LNCaP clone FGC (cell line): Measurements from ENCODE around the gene HMOX1.
"Not testable (repeated sequence)": the region's sequence is repeated elsewhere in the genome, so short reads cannot be mapped to it uniquely, and the experiment has no call there.

Experiments used
- DNase-seq: peaks from one replicate; pipeline ENCODE4 v3.0.0-alpha.2; 2011; ENCODE audit warnings: low read depth
- H3K4me3 ChIP-seq: 2 replicates; pipeline ENCODE4 v1.5.1; 2011; ENCODE audit warnings: mild to moderate bottlenecking, low read depth, low read length, control low read depth
- TF ChIP-seq, protein P1 (sequence below): IDR thresholded peaks from 2 replicates; pipeline ENCODE4 v1.5.1; 2012; ENCODE audit warnings: mild to moderate bottlenecking; ENCODE audit not compliant: control insufficient read depth, insufficient read depth; ENCODE audit errors: extremely low read depth

The HMOX1 gene

DNA sequence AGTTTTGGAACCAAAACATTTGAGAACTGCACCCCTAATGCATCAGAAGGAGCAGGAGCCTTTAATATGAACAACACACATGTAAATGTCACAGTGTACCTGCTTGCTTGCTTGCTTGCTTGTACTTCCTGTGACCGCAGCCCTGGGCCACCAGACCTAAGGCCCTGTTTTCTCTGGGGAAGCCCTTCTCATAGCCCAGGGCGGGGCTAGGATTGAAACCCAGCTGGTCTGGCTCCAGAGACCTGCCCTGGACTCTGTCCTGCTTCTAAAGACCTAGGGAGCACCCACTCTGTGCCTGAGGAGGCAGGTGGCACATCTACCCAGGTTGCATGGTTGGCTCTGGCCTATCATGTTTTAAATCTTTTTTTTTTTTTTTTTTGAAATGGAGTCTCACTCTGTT is 11.5 kb downstream of the HMOX1 start:
- DNase-seq: no peak
- no peak overlapping the region for H3K4me3 ChIP-seq
- TF ChIP-seq, protein P1, sequence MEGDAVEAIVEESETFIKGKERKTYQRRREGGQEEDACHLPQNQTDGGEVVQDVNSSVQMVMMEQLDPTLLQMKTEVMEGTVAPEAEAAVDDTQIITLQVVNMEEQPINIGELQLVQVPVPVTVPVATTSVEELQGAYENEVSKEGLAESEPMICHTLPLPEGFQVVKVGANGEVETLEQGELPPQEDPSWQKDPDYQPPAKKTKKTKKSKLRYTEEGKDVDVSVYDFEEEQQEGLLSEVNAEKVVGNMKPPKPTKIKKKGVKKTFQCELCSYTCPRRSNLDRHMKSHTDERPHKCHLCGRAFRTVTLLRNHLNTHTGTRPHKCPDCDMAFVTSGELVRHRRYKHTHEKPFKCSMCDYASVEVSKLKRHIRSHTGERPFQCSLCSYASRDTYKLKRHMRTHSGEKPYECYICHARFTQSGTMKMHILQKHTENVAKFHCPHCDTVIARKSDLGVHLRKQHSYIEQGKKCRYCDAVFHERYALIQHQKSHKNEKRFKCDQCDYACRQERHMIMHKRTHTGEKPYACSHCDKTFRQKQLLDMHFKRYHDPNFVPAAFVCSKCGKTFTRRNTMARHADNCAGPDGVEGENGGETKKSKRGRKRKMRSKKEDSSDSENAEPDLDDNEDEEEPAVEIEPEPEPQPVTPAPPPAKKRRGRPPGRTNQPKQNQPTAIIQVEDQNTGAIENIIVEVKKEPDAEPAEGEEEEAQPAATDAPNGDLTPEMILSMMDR: no peak

DNA sequence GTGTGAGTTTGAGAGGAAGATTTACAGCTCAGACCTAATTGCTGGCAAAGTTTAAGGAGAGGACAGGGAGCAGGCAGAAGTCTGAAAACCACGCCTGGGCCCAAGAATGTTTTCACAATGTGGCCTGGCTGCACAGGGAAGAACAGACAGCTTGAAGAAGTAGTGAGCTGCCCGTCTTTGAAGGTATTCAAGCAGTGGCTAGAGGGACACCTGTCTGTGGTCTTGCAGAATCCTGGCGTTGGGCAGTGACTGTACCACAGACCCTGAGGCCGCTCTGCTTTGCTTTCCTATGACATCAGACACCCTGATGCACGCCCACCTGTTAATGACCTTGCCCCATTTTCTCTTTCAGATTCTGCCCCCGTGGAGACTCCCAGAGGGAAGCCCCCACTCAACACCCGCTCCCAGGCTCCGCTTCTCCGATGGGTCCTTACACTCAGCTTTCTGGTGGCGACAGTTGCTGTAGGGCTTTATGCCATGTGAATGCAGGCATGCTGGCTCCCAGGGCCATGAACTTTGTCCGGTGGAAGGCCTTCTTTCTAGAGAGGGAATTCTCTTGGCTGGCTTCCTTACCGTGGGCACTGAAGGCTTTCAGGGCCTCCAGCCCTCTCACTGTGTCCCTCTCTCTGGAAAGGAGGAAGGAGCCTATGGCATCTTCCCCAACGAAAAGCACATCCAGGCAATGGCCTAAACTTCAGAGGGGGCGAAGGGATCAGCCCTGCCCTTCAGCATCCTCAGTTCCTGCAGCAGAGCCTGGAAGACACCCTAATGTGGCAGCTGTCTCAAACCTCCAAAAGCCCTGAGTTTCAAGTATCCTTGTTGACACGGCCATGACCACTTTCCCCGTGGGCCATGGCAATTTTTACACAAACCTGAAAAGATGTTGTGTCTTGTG is 12.5 kb downstream of the HMOX1 start:
- DNase-seq: no peak
- H3K4me3 ChIP-seq: no peak overlapping the region
- TF ChIP-seq, protein P1: no peak

DNA sequence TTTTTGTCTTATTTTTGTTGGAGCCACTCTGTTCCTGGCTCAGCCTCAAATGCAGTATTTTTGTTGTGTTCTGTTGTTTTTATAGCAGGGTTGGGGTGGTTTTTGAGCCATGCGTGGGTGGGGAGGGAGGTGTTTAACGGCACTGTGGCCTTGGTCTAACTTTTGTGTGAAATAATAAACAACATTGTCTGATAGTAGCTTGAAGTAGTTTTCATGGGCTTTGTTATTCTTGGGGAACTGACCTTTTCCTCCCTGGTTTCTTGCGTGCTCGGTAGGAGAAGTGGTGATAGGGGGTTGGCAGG is 13.1 kb downstream of the HMOX1 start:
- no peak for DNase-seq
- TF ChIP-seq, protein P1: no peak
- H3K4me3 ChIP-seq: no peak overlapping the region

DNA sequence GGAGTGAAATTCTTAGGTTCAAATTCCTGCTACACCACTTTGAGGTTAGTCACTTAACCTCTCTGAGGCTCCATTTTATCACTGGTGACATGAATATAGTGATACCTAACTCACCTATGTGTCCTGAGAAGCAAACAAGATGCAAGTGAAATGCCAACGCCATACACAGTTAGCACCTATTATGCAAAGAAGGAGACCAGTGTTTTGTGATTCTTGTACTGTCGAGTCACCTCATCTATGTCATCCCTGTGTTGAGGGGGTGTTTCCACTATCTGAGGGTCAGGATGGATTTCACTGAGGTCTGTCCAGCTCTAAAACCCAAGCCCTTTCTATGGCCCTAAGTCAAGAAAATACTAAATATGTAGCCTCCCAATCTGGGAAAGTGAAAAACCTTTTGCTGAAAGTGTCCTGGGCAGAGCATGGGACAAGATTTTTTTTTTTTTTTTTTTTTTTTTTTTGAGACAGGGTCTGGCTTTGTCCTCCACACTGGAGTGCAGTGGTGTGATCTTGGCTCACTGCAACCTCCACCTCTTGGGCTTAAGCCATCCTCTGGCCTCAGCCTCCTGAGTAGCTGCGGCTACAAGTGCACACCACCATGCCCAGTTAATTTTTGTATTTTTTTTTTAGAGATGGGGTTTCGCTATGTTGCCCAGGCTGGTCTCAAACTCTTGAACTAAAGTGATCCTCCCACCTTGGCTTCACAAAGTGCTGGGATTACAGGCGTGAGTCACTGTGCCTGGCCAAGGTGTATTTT is 14.1 kb downstream of the HMOX1 start:
- TF ChIP-seq, protein P1: no peak
- H3K4me3 ChIP-seq: no peak overlapping the region
- DNase-seq: no peak

DNA sequence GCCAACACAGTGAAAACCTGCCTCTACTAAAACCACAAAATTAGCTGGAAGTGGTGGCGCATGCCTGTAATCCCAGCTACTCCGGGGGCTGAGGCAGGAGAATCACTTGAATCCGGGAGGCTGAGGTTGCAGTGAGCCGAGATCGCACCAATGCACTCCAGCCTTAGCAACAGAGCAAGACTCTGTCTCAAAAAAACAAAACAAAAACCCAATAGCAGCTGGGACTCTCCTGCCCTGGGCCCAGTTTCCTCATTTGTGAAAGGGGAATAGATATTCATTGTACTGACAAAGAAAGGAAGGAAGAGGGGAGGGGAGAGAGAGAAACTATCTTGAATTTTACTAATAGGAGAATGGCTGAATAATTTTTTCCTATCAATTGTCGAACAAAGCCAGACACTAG is 15.7 kb downstream of the HMOX1 start:
- not testable (repeated sequence) for H3K4me3 ChIP-seq, DNase-seq

DNA sequence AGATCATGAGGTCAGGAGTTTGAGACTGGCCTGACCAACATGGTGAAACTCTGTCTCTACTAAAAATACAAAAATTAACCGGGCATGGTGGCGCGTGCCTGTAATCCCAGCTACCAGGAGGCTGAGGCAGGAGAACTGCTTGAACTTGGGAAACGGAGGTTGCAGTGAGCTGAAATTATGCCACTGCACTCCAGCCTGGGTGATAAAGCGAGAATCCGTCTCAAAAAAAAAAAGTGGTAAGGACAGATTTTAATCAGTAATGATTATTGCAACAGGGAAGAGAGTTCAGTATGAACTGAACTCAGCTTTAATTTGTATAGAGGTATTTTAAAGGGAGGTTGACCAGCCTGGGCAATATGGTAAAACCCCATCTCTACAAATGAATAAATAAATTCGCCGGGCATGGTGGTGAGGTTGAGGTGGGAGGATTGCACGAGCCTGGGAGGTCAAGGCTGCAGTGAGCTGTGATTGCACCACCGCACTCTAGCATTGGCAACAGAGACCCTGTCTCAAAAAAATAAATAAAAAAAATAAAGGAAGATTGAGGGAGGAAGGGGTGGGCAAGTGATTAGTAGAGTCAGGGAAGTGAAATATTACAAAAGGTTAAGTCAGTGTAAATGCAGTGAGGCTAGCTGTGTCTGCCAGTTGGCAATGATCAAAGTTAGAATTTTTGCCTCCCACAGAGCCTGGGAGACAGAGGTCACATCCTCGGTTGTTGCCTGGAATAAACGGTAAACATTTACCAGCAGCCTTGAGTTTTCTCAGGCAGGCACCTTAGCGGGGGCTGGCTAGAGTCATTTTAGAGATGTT is 16.4 kb downstream of the HMOX1 start:
- TF ChIP-seq, protein P1: no peak
- H3K4me3 ChIP-seq: no peak overlapping the region
- DNase-seq: no peak

DNA sequence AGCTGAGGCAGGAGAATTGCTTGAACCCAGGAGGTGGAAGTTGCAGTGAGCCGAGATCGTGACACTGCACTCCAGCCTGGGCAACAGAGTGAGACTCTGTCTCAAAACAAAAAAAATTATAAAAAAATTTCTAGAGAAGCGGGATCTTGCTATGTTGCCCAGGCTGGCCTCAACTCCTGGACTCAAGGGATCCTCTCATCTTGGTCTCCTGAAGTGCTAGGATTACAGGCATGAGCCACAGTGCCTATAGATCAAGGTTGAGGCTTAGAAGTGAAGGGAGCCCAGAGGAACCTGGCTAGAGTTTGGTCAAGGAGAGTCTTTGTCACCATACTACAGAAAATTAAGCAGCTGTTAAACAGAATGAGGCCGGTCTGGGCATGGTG is 17.7 kb downstream of the HMOX1 start:
- no peak overlapping the region for H3K4me3 ChIP-seq
- no peak for DNase-seq
- TF ChIP-seq, protein P1: no peak
